H9 (cell line): ENCODE data around the gene UGT1A3. TPM values are rescaled to one million over a fixed set of nuclear protein-coding genes. Genes with fewer than 3 reads are reported as not detected.

Source experiments
- DNase-seq: peaks from one replicate; pipeline ENCODE4 v3.0.0-alpha.2; 2017
- H2AFZ ChIP-seq: one replicate; pipeline ENCODE4 v1.6.1; 2013; ENCODE audit warnings: mild to moderate bottlenecking, low read length, control low read depth, moderate library complexity
- H2AK5ac ChIP-seq: 2 replicates; pipeline ENCODE4 v1.6.1; 2013; ENCODE audit warnings: low read length, control low read depth, mixed read lengths; ENCODE audit not compliant: insufficient read length
- H2BK120ac ChIP-seq: one replicate; pipeline ENCODE4 v1.6.1; 2013; ENCODE audit warnings: low read depth, mild to moderate bottlenecking, low read length, control low read depth, inconsistent platforms; ENCODE audit not compliant: poor library complexity, severe bottlenecking
- H2BK12ac ChIP-seq: 2 replicates; pipeline ENCODE4 v1.6.1; 2013; ENCODE audit warnings: low read length, control low read depth, mixed read lengths, low read depth; ENCODE audit not compliant: insufficient read length
- H2BK15ac ChIP-seq: 2 replicates; pipeline ENCODE4 v1.6.1; 2013; ENCODE audit warnings: low read depth, low read length, control low read depth
- H2BK20ac ChIP-seq: one replicate; pipeline ENCODE4 v1.6.1; 2013; ENCODE audit warnings: low read depth, mild to moderate bottlenecking, low read length, control low read depth, inconsistent platforms; ENCODE audit not compliant: poor library complexity, severe bottlenecking
- H2BK5ac ChIP-seq: 2 replicates; pipeline ENCODE4 v1.6.1; 2013; ENCODE audit warnings: low read length, control low read depth, mixed read lengths; ENCODE audit not compliant: insufficient read length
- H3K14ac ChIP-seq: 2 replicates; pipeline ENCODE4 v1.6.1; 2013; ENCODE audit warnings: low read length, control low read depth; ENCODE audit not compliant: insufficient read depth
- H3K18ac ChIP-seq: 2 replicates; pipeline ENCODE4 v1.6.1; 2013; ENCODE audit warnings: low read depth, mild to moderate bottlenecking, mixed read lengths, low read length, control low read depth; ENCODE audit not compliant: insufficient read length
- H3K23ac ChIP-seq: 2 replicates; pipeline ENCODE4 v1.6.1; 2013; ENCODE audit warnings: low read length, control low read depth, mixed read lengths, low read depth; ENCODE audit not compliant: insufficient read length
- H3K23me2 ChIP-seq: 2 replicates; pipeline ENCODE4 v1.6.1; 2013; ENCODE audit warnings: low read depth, mild to moderate bottlenecking, mixed read lengths, low read length, control low read depth; ENCODE audit not compliant: insufficient read length, poor library complexity, severe bottlenecking
- H3K27ac ChIP-seq: 2 replicates; pipeline ENCODE4 v1.5.1; 2013; ENCODE audit warnings: low read length, control low read depth, mixed read lengths, low read depth; ENCODE audit not compliant: insufficient read length
- H3K27me3 ChIP-seq: 2 replicates; pipeline ENCODE4 v1.6.1; 2013; ENCODE audit warnings: low read length, control low read depth, inconsistent platforms; ENCODE audit not compliant: insufficient read depth
- H3K4ac ChIP-seq: 2 replicates; pipeline ENCODE4 v1.6.1; 2013; ENCODE audit warnings: low read depth, mild to moderate bottlenecking, control low read depth, inconsistent platforms, low read length, moderate library complexity
- H3K4me1 ChIP-seq: 2 replicates; pipeline ENCODE4 v1.6.1; 2013; ENCODE audit warnings: low read length, control low read depth, inconsistent platforms; ENCODE audit not compliant: insufficient read depth
- H3K4me2 ChIP-seq: 2 replicates; pipeline ENCODE4 v1.6.1; 2013; ENCODE audit warnings: low read length, control low read depth, mixed read lengths; ENCODE audit not compliant: insufficient read length, insufficient read depth
- H3K56ac ChIP-seq: 2 replicates; pipeline ENCODE4 v1.6.1; 2013; ENCODE audit warnings: low read depth, mild to moderate bottlenecking, mixed read lengths, low read length, control low read depth; ENCODE audit not compliant: insufficient read length
- H3K79me1 ChIP-seq: 2 replicates; pipeline ENCODE4 v1.6.1; 2013; ENCODE audit warnings: low read depth, mild to moderate bottlenecking, moderate library complexity, low read length, control low read depth, inconsistent platforms; ENCODE audit not compliant: insufficient read depth, poor library complexity, severe bottlenecking
- H3K79me2 ChIP-seq: 2 replicates; pipeline ENCODE4 v1.6.1; 2013; ENCODE audit warnings: low read length, control low read depth, inconsistent platforms; ENCODE audit not compliant: insufficient read depth
- H3K9ac ChIP-seq: 2 replicates; pipeline ENCODE4 v1.6.1; 2013; ENCODE audit warnings: low read length, control low read depth, mixed read lengths; ENCODE audit not compliant: insufficient read length; ENCODE audit errors: extremely low read depth
- H3K9me3 ChIP-seq: one replicate; pipeline ENCODE4 v1.6.1; 2013; ENCODE audit warnings: low read depth, low read length, inconsistent platforms; ENCODE audit not compliant: control insufficient read depth
- H3T11ph ChIP-seq: one replicate; pipeline ENCODE4 v1.6.1; 2013; ENCODE audit warnings: mild to moderate bottlenecking, low read length, control low read depth, inconsistent platforms
- H4K20me1 ChIP-seq: one replicate; pipeline ENCODE4 v1.6.1; 2013; ENCODE audit not compliant: control insufficient read depth, insufficient read length, insufficient read depth
- H4K5ac ChIP-seq: 2 replicates; pipeline ENCODE4 v1.6.1; 2013; ENCODE audit warnings: low read depth, mild to moderate bottlenecking, mixed read lengths, low read length, control low read depth; ENCODE audit not compliant: insufficient read length
- H4K8ac ChIP-seq: replicated peaks from 2 replicates; pipeline ENCODE4 v1.6.1; 2013; ENCODE audit warnings: low read length, control low read depth, mixed read lengths, low read depth; ENCODE audit not compliant: insufficient read length
- H4K91ac ChIP-seq: 2 replicates; pipeline ENCODE4 v1.6.1; 2013; ENCODE audit warnings: low read depth, mild to moderate bottlenecking, moderate library complexity, mixed read lengths, low read length, control low read depth; ENCODE audit not compliant: insufficient read length
- H3K27ac Mint-ChIP-seq, 3 experiments: 2 replicates in 2 of 3; 3 replicates in 1 of 3; pipeline ENCODE4 v1.8.0; 2020 to 2021; ENCODE audit warnings: mixed read lengths in 3 of 3, mild to moderate bottlenecking in 1 of 3, moderate library complexity in 1 of 3
- H3K27me3 Mint-ChIP-seq: 2 replicates; pipeline ENCODE4 v1.8.0; 2021; ENCODE audit warnings: low read depth, mild to moderate bottlenecking, moderate library complexity, mixed read lengths
- H3K36me3 Mint-ChIP-seq, 3 experiments: 2 replicates in 2 of 3; 3 replicates in 1 of 3; pipeline ENCODE4 v1.8.0; 2020 to 2021; ENCODE audit warnings: low read depth in 3 of 3, mixed read lengths in 3 of 3; ENCODE audit not compliant: insufficient read depth in 1 of 3
- H3K4me1 Mint-ChIP-seq, 2 experiments: 2 replicates each; pipeline ENCODE4 v1.8.0; 2020; ENCODE audit warnings: mixed read lengths in 2 of 2
- H3K4me3 Mint-ChIP-seq, 2 experiments: 2 replicates in 1 of 2; 3 replicates in 1 of 2; pipeline ENCODE4 v1.8.0; 2020 to 2021; ENCODE audit warnings: mild to moderate bottlenecking in 2 of 2, mixed read lengths in 2 of 2, moderate library complexity in 1 of 2
- H3K9me3 Mint-ChIP-seq, 2 experiments: 2 replicates in 1 of 2; 3 replicates in 1 of 2; pipeline ENCODE4 v1.8.0; 2020; ENCODE audit warnings: mild to moderate bottlenecking in 2 of 2, mixed read lengths in 2 of 2, moderate library complexity in 1 of 2
- CTCF ChIP-seq: fragments of 200-600 bp; sonication (generic); conservative IDR thresholded peaks from 3 replicates; pipeline ENCODE4 v1.8.0; 2021; ENCODE audit warnings: antibody characterized with exemption, mild to moderate bottlenecking
- WGBS: extraction: QIAGEN DNeasy Blood & Tissue Kit; methylation state at CpG from one replicate; pipeline ENCODE4 v1.1.7; 2013; ENCODE audit warnings: missing lambda C conversion rate, low lambda C conversion rate, mixed read lengths; ENCODE audit not compliant: insufficient read length; ENCODE audit errors: extremely low coverage; 5-methylcytosine and 5-hydroxymethylcytosine counted together
- total RNA-seq: library from RNA; stranded (reverse); gene quantifications from 2 replicates; pipeline ENCODE4 v1.2.1, GENCODE V29; 2021

Gene UGT1A3
- total RNA-seq, 1 experiment from 2014 or later = not detected

GRCh38 chr2:233690444-233690843, 38.4 kb upstream of the UGT1A3 start:
- no peaks in the 10 kb centered on the region for H3K23me2 ChIP-seq
- no peak overlapping the region for H3K4me2 ChIP-seq
- no peak overlapping the region for H2AK5ac ChIP-seq
- no peaks in the 10 kb centered on the region; the same call in 1 of the 2 replicates for H3K27me3 Mint-ChIP-seq
- H4K8ac ChIP-seq = no peak overlapping the region
- peak overlapping the region; percentile 49 for H2BK120ac ChIP-seq
- H2AFZ ChIP-seq = no peak overlapping the region
- no CpG with 5 or more reads among the region's 4 CpGs for WGBS
- no peak for TF ChIP-seq CTCF
- no peak overlapping the region for H3K27ac Mint-ChIP-seq
- H2BK5ac ChIP-seq = no peak overlapping the region
- no peak overlapping the region for H4K5ac ChIP-seq
- H3K4ac ChIP-seq = no peak overlapping the region
- H3K9me3 Mint-ChIP-seq = no peaks in the 10 kb centered on the region; a peak in 2 of 5 replicates
- H3K4me1 Mint-ChIP-seq = peaks cover 24 to 29% of the 10 kb centered on the region in 2 experiments
- H3K4me3 Mint-ChIP-seq = no peak overlapping the region
- no peak overlapping the region for H3K23ac ChIP-seq
- H3K18ac ChIP-seq = no peak overlapping the region
- no peak overlapping the region for H2BK12ac ChIP-seq
- no peaks in the 10 kb centered on the region for H3K27me3 ChIP-seq
- no peak overlapping the region for H2BK20ac ChIP-seq
- H3K9me3 ChIP-seq = no peaks in the 10 kb centered on the region
- H3K79me1 ChIP-seq = no peaks in the 10 kb centered on the region
- H3T11ph ChIP-seq = no peak overlapping the region
- DNase-seq = no peak
- no peak overlapping the region for H3K56ac ChIP-seq
- H3K36me3 Mint-ChIP-seq = no peaks in the 10 kb centered on the region; a peak in 1 of 7 replicates
- no peak overlapping the region for H4K91ac ChIP-seq
- peaks cover 3% of the 10 kb centered on the region; the same call in 1 of the 2 replicates for H3K4me1 ChIP-seq
- H3K14ac ChIP-seq = no peak overlapping the region
- no peak overlapping the region for H2BK15ac ChIP-seq
- H3K27ac ChIP-seq = no peak overlapping the region
- H3K79me2 ChIP-seq = no peaks in the 10 kb centered on the region
- H4K20me1 ChIP-seq = no peaks in the 10 kb centered on the region
- no peak overlapping the region for H3K9ac ChIP-seq
